HEK293 (cell line): ENCODE data around the gene APH1A.
A peak's percentile ranks its signal among the peaks of the same experiment; 100 is the strongest.

ENCODE experiments used
- CTCF ChIA-PET: fragments of 350-600 bp; formaldehyde crosslinking; extraction: SDS; loops from one replicate; lab custom pipeline; 2021; ENCODE audit warnings: antibody characterized with exemption; lab: Yijun Ruan, JAX
- POLR2A ChIA-PET: fragments of 300-600 bp; formaldehyde crosslinking; extraction: SDS; loops from one replicate; lab custom pipeline; 2020; ENCODE audit warnings: antibody characterized with exemption, inconsistent platforms; lab: Yijun Ruan, JAX
- H3K27ac ChIP-seq: fragments of 200-500 bp; sonication (Bioruptor generic); 2 replicates; pipeline ENCODE4 v1.5.1; 2014; ENCODE audit warnings: low read depth, low read length, control low read depth, inconsistent platforms; ENCODE audit errors: extremely low read depth
- H3K36me3 ChIP-seq, 2 experiments: fragments of 200-500 bp in 1 of 2; sonication (Bioruptor generic) in 1 of 2; 1 replicate in 1 of 2; 2 replicates in 1 of 2; pipeline ENCODE4 v1.5.1; 2014 to 2017; ENCODE audit warnings: inconsistent platforms in 2 of 2, low read length in 2 of 2; ENCODE audit not compliant: control insufficient read depth in 2 of 2, insufficient read depth in 1 of 2
- H3K4me1 ChIP-seq: fragments of 200-500 bp; sonication (Bioruptor generic); 2 replicates; pipeline ENCODE4 v1.5.1; 2014; ENCODE audit warnings: mild to moderate bottlenecking, low read length, inconsistent platforms; ENCODE audit not compliant: control insufficient read depth, insufficient read depth
- H3K4me3 ChIP-seq: 2 replicates; pipeline ENCODE4 v1.5.1; 2011; ENCODE audit warnings: low read depth, mild to moderate bottlenecking, control low read depth, low read length, moderate library complexity
- H3K9me3 ChIP-seq: fragments of 200-500 bp; sonication (Bioruptor generic); 2 replicates; pipeline ENCODE4 v1.5.1; 2014; ENCODE audit warnings: low read depth, low read length, inconsistent platforms; ENCODE audit not compliant: control insufficient read depth, insufficient read depth
- AEBP2 ChIP-seq: fragments of 450-650 bp; formaldehyde crosslinking; IDR thresholded peaks from 2 replicates; pipeline ENCODE4 v1.5.1; 2016; ENCODE audit warnings: missing biosample characterization, missing genetic modification characterization, borderline replicate concordance
- ATF2 ChIP-seq: fragments of 450-650 bp; formaldehyde crosslinking; IDR thresholded peaks from 2 replicates; pipeline ENCODE4 v1.5.1; 2016; ENCODE audit warnings: missing biosample characterization, missing genetic modification characterization, low read depth
- BCL11B ChIP-seq: fragments of 450-650 bp; formaldehyde crosslinking; IDR thresholded peaks from 2 replicates; pipeline ENCODE4 v1.5.1; 2016; ENCODE audit warnings: low read depth, missing biosample characterization, missing genetic modification characterization
- GLIS1 ChIP-seq: fragments of 450-650 bp; formaldehyde crosslinking; IDR thresholded peaks from 2 replicates; pipeline ENCODE4 v1.5.1; 2016; ENCODE audit warnings: missing biosample characterization, missing genetic modification characterization
- IKZF3 ChIP-seq: fragments of 450-650 bp; IDR thresholded peaks from 2 replicates; pipeline ENCODE4 v1.5.0; 2018; ENCODE audit warnings: missing biosample characterization, mild to moderate bottlenecking, missing genetic modification characterization, moderate library complexity
- PATZ1 ChIP-seq: fragments of 450-650 bp; formaldehyde crosslinking; IDR thresholded peaks from 2 replicates; pipeline ENCODE4 v1.5.1; 2016; ENCODE audit warnings: missing biosample characterization, missing genetic modification characterization
- PBX3 ChIP-seq: sonication (generic); formaldehyde crosslinking; IDR thresholded peaks from 2 replicates; pipeline ENCODE4 v1.8.1; 2022; ENCODE audit warnings: mild to moderate bottlenecking, moderate library complexity, missing genetic modification reagents
- PRDM1 ChIP-seq: fragments of 450-650 bp; formaldehyde crosslinking; IDR thresholded peaks from 2 replicates; pipeline ENCODE4; 2016; ENCODE audit warnings: missing biosample characterization, missing genetic modification characterization
- RBAK ChIP-seq: fragments of 450-650 bp; formaldehyde crosslinking; IDR thresholded peaks from 2 replicates; pipeline ENCODE4 v1.5.1; 2016; ENCODE audit warnings: missing biosample characterization, missing genetic modification characterization
- SP2 ChIP-seq: fragments of 450-650 bp; formaldehyde crosslinking; IDR thresholded peaks from 2 replicates; pipeline ENCODE4 v1.5.1; 2016; ENCODE audit warnings: missing biosample characterization, missing genetic modification characterization
- SP3 ChIP-seq: fragments of 450-650 bp; formaldehyde crosslinking; IDR thresholded peaks from 2 replicates; pipeline ENCODE4 v1.5.1; 2016; ENCODE audit warnings: missing biosample characterization, missing genetic modification characterization
- SP7 ChIP-seq: fragments of 450-650 bp; formaldehyde crosslinking; IDR thresholded peaks from 2 replicates; pipeline ENCODE4 v1.5.1; 2016; ENCODE audit warnings: missing biosample characterization, missing genetic modification characterization
- TRIM28 ChIP-seq: IDR thresholded peaks from 2 replicates; pipeline ENCODE4 v1.6.1; 2011; ENCODE audit warnings: low read length, control low read depth, borderline replicate concordance
- WT1 ChIP-seq: fragments of 450-650 bp; formaldehyde crosslinking; IDR thresholded peaks from 2 replicates; pipeline ENCODE4 v1.5.1; 2016; ENCODE audit warnings: missing biosample characterization, missing genetic modification characterization
- ZBTB17 ChIP-seq: fragments of 450-650 bp; formaldehyde crosslinking; IDR thresholded peaks from 2 replicates; pipeline ENCODE4 v1.5.1; 2016; ENCODE audit warnings: missing biosample characterization, missing genetic modification characterization
- ZBTB20 ChIP-seq: fragments of 450-650 bp; formaldehyde crosslinking; IDR thresholded peaks from 2 replicates; pipeline ENCODE4 v1.5.1; 2016; ENCODE audit warnings: missing biosample characterization, missing genetic modification characterization
- ZBTB49 ChIP-seq: fragments of 450-650 bp; formaldehyde crosslinking; IDR thresholded peaks from 2 replicates; pipeline ENCODE4 v1.5.1; 2016; ENCODE audit warnings: missing biosample characterization, missing genetic modification characterization, low read depth
- ZEB2 ChIP-seq: fragments of 450-650 bp; formaldehyde crosslinking; IDR thresholded peaks from 2 replicates; pipeline ENCODE4 v1.5.1; 2016; ENCODE audit warnings: missing biosample characterization, missing genetic modification characterization
- ZFHX2 ChIP-seq: fragments of 450-650 bp; formaldehyde crosslinking; conservative IDR thresholded peaks from 2 replicates; pipeline ENCODE4 v1.5.1; 2016; ENCODE audit warnings: missing biosample characterization, missing genetic modification characterization
- ZIC2 ChIP-seq: fragments of 450-650 bp; formaldehyde crosslinking; IDR thresholded peaks from 2 replicates; pipeline ENCODE4 v1.5.1; 2016; ENCODE audit warnings: missing biosample characterization, missing genetic modification characterization
- ZNF335 ChIP-seq: fragments of 450-650 bp; formaldehyde crosslinking; conservative IDR thresholded peaks from 2 replicates; pipeline ENCODE4 v1.5.1; 2016; ENCODE audit warnings: missing biosample characterization, missing genetic modification characterization
- ZNF341 ChIP-seq: fragments of 450-650 bp; formaldehyde crosslinking; IDR thresholded peaks from 2 replicates; pipeline ENCODE4; 2016; ENCODE audit warnings: low read depth, missing biosample characterization, missing genetic modification characterization
- ZNF366 ChIP-seq: fragments of 450-650 bp; formaldehyde crosslinking; conservative IDR thresholded peaks from 2 replicates; pipeline ENCODE4 v1.5.1; 2016; ENCODE audit warnings: missing biosample characterization, missing genetic modification characterization
- ZNF626 ChIP-seq: fragments of 450-650 bp; sonication (Bioruptor Pico); formaldehyde crosslinking; IDR thresholded peaks from 2 replicates; pipeline ENCODE4 v1.5.1; 2018; ENCODE audit warnings: missing biosample characterization, missing genetic modification characterization, inconsistent platforms
- ZNF660 ChIP-seq: fragments of 450-650 bp; IDR thresholded peaks from 2 replicates; pipeline ENCODE4 v1.5.1; 2018; ENCODE audit warnings: missing biosample characterization, mild to moderate bottlenecking, missing genetic modification characterization
- ZNF692 ChIP-seq: fragments of 450-650 bp; formaldehyde crosslinking; IDR thresholded peaks from 2 replicates; pipeline ENCODE4 v1.5.1; 2016; ENCODE audit warnings: missing biosample characterization, missing genetic modification characterization
- ZNF785 ChIP-seq: fragments of 450-650 bp; formaldehyde crosslinking; IDR thresholded peaks from 2 replicates; pipeline ENCODE4 v1.5.1; 2016; ENCODE audit warnings: missing biosample characterization, missing genetic modification characterization

APH1A gene

GRCh38 chr1:150259758-150260669, 8.8 kb downstream of the APH1A start:
- Histone ChIP-seq H3K27ac (no peak overlapping the region), H3K9me3 (no peaks in the 10 kb centered on the region), H3K4me1 (peaks cover 12% of the 10 kb centered on the region; the same call in 1 of the 2 replicates), H3K36me3 (peaks cover 0 to 8% of the 10 kb centered on the region in 2 experiments; a peak in 1 of 3 replicates), H3K4me3 (no peak overlapping the region)
- ChIA-PET POLR2A (interaction anchor here (1.2 kb wide), 1 partner anchor 9 kb away, joined by 8 read pairs; the partner anchor contains the start of gene APH1A), CTCF (interaction anchor here (0.5 to 6.3 kb wide), 3 partner anchors 15 to 242 kb away, joined by 4 to 101 read pairs (median 4); partner anchors contain the start of gene CIART)
- no peak for TF ChIP-seq ZNF785 (tag by site-specific recombination)
- no peak for TF ChIP-seq ZBTB49 (tag by site-specific recombination)
- peak; percentile 39; the same call in 1 of the 2 replicates for TF ChIP-seq ZNF692 (tag by site-specific recombination)
- TF ChIP-seq SP7 (tag by site-specific recombination), result peak; percentile 38
- 0 out of 2 replicates have a peak, but pooled peaks have one; percentile 10 for TF ChIP-seq PRDM1 (tag by site-specific recombination)
- TF ChIP-seq ZNF341 (tag by site-specific recombination), result peak; percentile 100
- peak; percentile 67 for TF ChIP-seq SP3 (tag by site-specific recombination)
- no peak for TF ChIP-seq RBAK
- TF ChIP-seq ZBTB20 (tag by site-specific recombination), result peak; percentile 45; the same call in 1 of the 2 replicates
- peak; percentile 99 for TF ChIP-seq ZBTB17
- peak; percentile 56; the same call in 1 of the 2 replicates for TF ChIP-seq GLIS1 (tag by site-specific recombination)
- peak; percentile 50; the same call in 1 of the 2 replicates for TF ChIP-seq ZIC2
- TF ChIP-seq BCL11B (tag by site-specific recombination), result no peak
- no peak for TF ChIP-seq AEBP2 (tag by site-specific recombination)
- peak; percentile 52 for TF ChIP-seq SP2 (tag by site-specific recombination)
- 0 out of 2 replicates have a peak, but pooled peaks have one; percentile 31 for TF ChIP-seq TRIM28
- TF ChIP-seq ZNF335, result peak; percentile 92
- 0 out of 2 replicates have a peak, but pooled peaks have one; percentile 52 for TF ChIP-seq PBX3 (CRISPR knock-in tag)
- TF ChIP-seq IKZF3 (tag by site-specific recombination), result peak; percentile 70
- peak; percentile 88 for TF ChIP-seq PATZ1 (tag by site-specific recombination)
- no peak for TF ChIP-seq ATF2 (tag by site-specific recombination)
- peak; percentile 43; the same call in 1 of the 2 replicates for TF ChIP-seq ZFHX2 (tag by site-specific recombination)
- peak; percentile 92 for TF ChIP-seq WT1 (tag by site-specific recombination)
- TF ChIP-seq ZNF660 (tag by site-specific recombination), result 0 out of 2 replicates have a peak, but pooled peaks have one; percentile 24
- TF ChIP-seq ZNF366 (tag by site-specific recombination), result peak; percentile 58
- TF ChIP-seq ZNF626, result no peak
- TF ChIP-seq ZEB2 (tag by site-specific recombination), result 0 out of 2 replicates have a peak, but pooled peaks have one; percentile 24
